ENCODE data around the gene ADK. TPM values are rescaled to one million over a fixed set of nuclear protein-coding genes. Genes with fewer than 3 reads are reported as not detected.

Gene ADK
- total RNA-seq, 2 experiments from 2014 or later: 26.4 to 31.1 TPM

DNA sequence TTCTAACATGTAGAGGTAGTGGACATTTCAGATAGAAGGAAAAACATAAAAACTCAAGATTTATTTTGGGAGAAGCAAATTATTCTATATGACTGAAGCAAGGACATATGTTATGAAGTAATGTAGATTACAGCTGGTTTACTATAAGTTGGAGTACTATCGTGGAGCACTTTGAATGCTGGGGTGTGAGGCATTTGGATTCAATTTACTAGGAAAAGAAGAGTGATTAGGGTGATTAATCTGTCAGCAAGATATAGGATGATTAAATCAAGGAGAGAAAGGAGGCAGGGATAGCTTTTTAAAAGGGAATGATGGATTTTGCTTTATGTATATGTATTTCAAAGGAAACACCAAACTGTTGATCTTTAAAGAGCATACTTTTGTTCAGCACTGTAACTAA, 356.9 kb downstream of the ADK start:
- no peaks in the 10 kb centered on the region for H3K4me1 ChIP-seq (ENCODE audit: insufficient read depth, low read length, poor library complexity, severe bottlenecking)
- no peak overlapping the region for H3K27ac ChIP-seq (ENCODE audit: low read depth, low read length, poor library complexity, severe bottlenecking)
- H3K9me2 ChIP-seq (ENCODE audit: insufficient read depth, low read length): no peaks in the 10 kb centered on the region
- TF ChIP-seq, protein P1, sequence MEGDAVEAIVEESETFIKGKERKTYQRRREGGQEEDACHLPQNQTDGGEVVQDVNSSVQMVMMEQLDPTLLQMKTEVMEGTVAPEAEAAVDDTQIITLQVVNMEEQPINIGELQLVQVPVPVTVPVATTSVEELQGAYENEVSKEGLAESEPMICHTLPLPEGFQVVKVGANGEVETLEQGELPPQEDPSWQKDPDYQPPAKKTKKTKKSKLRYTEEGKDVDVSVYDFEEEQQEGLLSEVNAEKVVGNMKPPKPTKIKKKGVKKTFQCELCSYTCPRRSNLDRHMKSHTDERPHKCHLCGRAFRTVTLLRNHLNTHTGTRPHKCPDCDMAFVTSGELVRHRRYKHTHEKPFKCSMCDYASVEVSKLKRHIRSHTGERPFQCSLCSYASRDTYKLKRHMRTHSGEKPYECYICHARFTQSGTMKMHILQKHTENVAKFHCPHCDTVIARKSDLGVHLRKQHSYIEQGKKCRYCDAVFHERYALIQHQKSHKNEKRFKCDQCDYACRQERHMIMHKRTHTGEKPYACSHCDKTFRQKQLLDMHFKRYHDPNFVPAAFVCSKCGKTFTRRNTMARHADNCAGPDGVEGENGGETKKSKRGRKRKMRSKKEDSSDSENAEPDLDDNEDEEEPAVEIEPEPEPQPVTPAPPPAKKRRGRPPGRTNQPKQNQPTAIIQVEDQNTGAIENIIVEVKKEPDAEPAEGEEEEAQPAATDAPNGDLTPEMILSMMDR (conservative IDR thresholded peaks at IDR 0.05; ENCODE audit: low read length): no peak
- no peak for TF ChIP-seq EZH2phosphoT487 (IDR thresholded peaks at IDR 0.05; ENCODE audit: borderline replicate concordance, low read depth, low read length)
- DNase-seq (ENCODE audit: low spot score): no peak
- H3K4me3 ChIP-seq (ENCODE audit: low read depth, low read length, poor library complexity, severe bottlenecking): no peak overlapping the region
- no peaks in the 10 kb centered on the region for H4K20me1 ChIP-seq (ENCODE audit: insufficient read depth, low read length)
- H3K9me3 ChIP-seq (ENCODE audit: low read length): peaks cover 20% of the 10 kb centered on the region; the same call in 1 of the 2 replicates
- ChIA-PET POLR2A (no interaction called here), CTCF (ENCODE audit: unreplicated experiment) (no interaction called here)
- no peak overlapping the region for H2AFZ ChIP-seq (ENCODE audit: low read length)
- H3K36me3 ChIP-seq (ENCODE audit: insufficient read depth, low read length): no peaks in the 10 kb centered on the region
- H3K4me2 ChIP-seq (ENCODE audit: low read length): no peak overlapping the region
- intact Hi-C loops (cut with micrococcal nuclease; ENCODE audit: unreplicated experiment): no loop called here
- no TSS peak for BruUV-seq (replicated peaks)
- no peaks in the 10 kb centered on the region for H3K79me2 ChIP-seq (ENCODE audit: insufficient read depth, low read depth, low read length)

DNA sequence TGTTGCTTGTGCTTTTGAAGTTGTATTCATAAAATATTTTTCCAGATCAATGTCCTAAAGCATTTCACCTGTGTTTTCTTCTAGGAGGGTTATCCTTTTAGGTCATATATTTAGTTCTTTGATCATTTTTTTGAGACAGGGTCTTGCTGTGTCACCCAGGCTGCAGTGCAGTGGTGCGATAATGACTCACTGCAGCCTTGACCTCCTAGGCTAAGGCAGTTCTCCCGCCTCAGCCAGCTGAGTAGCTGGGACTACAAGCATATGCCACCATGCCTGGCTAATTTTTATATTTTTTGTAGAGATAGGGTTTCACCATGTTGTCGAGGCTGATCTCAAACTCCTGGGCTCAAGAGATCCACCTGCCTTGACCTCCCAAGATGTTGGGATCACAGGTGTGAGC, 359.6 kb downstream of the ADK start:
- DNase-seq (ENCODE audit: low spot score): no peak
- ChIA-PET POLR2A (no interaction called here), CTCF (ENCODE audit: unreplicated experiment) (no interaction called here)
- no TSS peak for BruUV-seq (replicated peaks)
- no peaks in the 10 kb centered on the region for H4K20me1 ChIP-seq (ENCODE audit: insufficient read depth, low read length)
- H3K9me2 ChIP-seq (ENCODE audit: insufficient read depth, low read length): no peaks in the 10 kb centered on the region
- no peak for TF ChIP-seq EZH2phosphoT487 (IDR thresholded peaks at IDR 0.05; ENCODE audit: borderline replicate concordance, low read depth, low read length)
- TF ChIP-seq, protein P1 (conservative IDR thresholded peaks at IDR 0.05; ENCODE audit: low read length): no peak
- no peak overlapping the region for H3K27ac ChIP-seq (ENCODE audit: low read depth, low read length, poor library complexity, severe bottlenecking)
- no peak overlapping the region for H2AFZ ChIP-seq (ENCODE audit: low read length)
- H3K4me1 ChIP-seq (ENCODE audit: insufficient read depth, low read length, poor library complexity, severe bottlenecking): no peaks in the 10 kb centered on the region
- H3K4me3 ChIP-seq (ENCODE audit: low read depth, low read length, poor library complexity, severe bottlenecking): no peak overlapping the region
- no peaks in the 10 kb centered on the region for H3K79me2 ChIP-seq (ENCODE audit: insufficient read depth, low read depth, low read length)
- H3K36me3 ChIP-seq (ENCODE audit: insufficient read depth, low read length): no peaks in the 10 kb centered on the region
- H3K9me3 ChIP-seq (ENCODE audit: low read length): peaks cover 43% of the 10 kb centered on the region; the same call in 1 of the 2 replicates
- intact Hi-C loops (cut with micrococcal nuclease; ENCODE audit: unreplicated experiment): no loop called here
- no peak overlapping the region for H3K4me2 ChIP-seq (ENCODE audit: low read length)

DNA sequence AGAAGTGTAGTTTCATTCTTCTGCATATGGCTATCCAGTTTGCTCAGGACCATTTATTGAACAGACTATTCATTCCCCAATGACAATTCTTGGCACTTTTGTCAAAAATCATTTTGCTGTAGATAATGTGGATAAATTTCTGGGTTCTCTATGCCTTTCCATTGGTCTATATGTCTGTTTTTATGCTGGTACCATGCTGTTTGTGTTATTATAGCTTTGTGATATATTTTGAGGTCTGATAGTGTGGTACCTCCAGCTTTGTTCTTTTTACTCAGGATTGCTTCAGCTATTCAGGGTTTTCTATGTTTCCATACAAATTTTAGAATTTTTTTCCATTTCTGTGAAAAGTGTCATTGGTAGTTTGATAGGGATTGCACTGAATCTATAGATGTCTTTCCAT, 360.0 kb downstream of the ADK start:
- H3K4me2 ChIP-seq (ENCODE audit: low read length): no peak overlapping the region
- no peaks in the 10 kb centered on the region for H3K9me2 ChIP-seq (ENCODE audit: insufficient read depth, low read length)
- DNase-seq (ENCODE audit: low spot score): no peak
- peaks cover 43% of the 10 kb centered on the region; the same call in 1 of the 2 replicates for H3K9me3 ChIP-seq (ENCODE audit: low read length)
- H3K36me3 ChIP-seq (ENCODE audit: insufficient read depth, low read length): no peaks in the 10 kb centered on the region
- H2AFZ ChIP-seq (ENCODE audit: low read length): no peak overlapping the region
- CTCF ChIA-PET (ENCODE audit: unreplicated experiment): no interaction called here
- H4K20me1 ChIP-seq (ENCODE audit: insufficient read depth, low read length): no peaks in the 10 kb centered on the region
- BruUV-seq (replicated peaks): no TSS peak
- TF ChIP-seq EZH2phosphoT487 (IDR thresholded peaks at IDR 0.05; ENCODE audit: borderline replicate concordance, low read depth, low read length): no peak
- intact Hi-C loops (cut with micrococcal nuclease; ENCODE audit: unreplicated experiment): no loop called here
- no peak overlapping the region for H3K27ac ChIP-seq (ENCODE audit: low read depth, low read length, poor library complexity, severe bottlenecking)
- POLR2A ChIA-PET: no interaction called here
- H3K4me3 ChIP-seq (ENCODE audit: low read depth, low read length, poor library complexity, severe bottlenecking): no peak overlapping the region
- no peaks in the 10 kb centered on the region for H3K4me1 ChIP-seq (ENCODE audit: insufficient read depth, low read length, poor library complexity, severe bottlenecking)
- H3K79me2 ChIP-seq (ENCODE audit: insufficient read depth, low read depth, low read length): no peaks in the 10 kb centered on the region

All from OCI-LY7 (cell line).